NCI-H226 (cell line): ENCODE measurements around the gene TTC1.

Source experiments
- DNase-seq: peaks from one replicate; pipeline ENCODE4 v3.0.0-alpha.2; 2015

Gene TTC1

DNA sequence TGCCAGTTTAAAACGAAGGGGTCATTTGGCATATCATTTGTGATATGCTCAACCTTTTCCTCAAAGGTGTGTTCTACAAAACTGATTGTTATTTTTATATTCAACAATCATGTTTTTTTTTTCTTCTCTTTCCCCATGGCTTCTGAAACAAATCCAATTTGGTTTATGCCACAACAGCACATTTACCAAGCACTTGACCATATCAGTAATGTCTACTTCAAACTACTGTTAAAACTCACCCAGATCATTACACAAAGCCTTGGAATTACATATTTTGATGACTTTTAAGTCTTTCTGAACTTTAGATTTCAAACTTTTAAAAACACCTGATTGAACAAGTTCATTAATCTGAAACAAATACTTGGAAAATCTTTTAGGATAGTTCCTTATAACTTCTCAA lies 81.1 kb downstream of the TTC1 start:
- DNase-seq, result no peak

GRCh38 chr5:160092514-160092913 lies 83.6 kb downstream of the TTC1 start:
- no peak for DNase-seq

DNA sequence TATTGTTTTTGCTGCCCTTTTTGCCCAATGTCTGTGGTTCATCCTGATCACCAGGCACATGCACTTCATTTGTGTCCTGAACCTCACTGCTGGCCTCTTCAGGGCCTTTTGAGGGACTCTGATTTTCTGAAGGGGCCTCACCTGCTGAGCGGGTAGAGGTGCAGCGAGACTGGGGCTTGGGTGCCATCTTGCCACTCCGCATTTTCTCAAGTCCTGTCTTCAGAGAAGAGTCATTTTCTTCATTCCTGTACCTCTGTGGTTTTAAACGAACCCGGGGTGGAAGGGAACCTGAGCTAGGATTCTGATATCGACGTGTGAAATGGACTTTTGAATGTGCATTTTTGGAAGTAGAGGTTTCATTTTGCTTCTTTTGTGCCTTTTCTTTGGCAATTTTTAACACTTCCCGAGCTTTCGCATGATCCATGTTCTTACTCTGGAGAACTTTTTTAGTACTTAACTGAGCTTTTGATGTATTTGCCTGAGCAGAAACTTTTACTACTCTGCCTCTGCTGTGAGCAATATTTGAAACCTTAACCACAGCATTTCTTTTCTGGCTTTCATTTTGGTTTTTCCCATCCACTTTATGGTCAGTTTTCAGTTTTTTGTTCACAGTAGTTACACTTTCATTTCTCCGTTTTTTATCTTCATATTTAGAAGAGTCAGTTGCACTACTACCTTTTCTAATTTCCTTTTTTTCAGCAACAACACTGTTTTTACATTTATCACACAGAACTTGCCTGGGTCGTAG lies 84.2 kb downstream of the TTC1 start:
- DNase-seq, result no peak

DNA sequence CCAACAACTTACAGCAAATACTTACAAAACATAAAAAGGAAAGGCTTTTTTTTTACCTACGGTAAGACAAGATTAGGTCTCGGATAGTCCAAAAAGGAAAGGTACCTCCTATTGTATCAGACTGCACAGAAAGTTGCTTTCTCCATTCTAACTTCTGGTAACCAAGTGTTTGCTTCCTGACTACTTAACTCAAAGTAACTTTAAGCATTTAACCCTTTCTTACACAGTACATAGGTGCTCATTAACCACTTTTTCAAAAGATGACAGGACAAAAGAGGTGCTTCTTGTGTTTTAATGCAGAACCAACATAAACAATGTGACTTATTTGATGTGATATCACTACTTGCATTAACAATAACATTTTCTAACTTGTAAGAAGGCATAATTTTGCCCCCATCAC lies 87.2 kb downstream of the TTC1 start:
- DNase-seq, result no peak

- DNase-seq, result no peak
These were observed 89.1 kb downstream of the TTC1 start for GRCh38 chr5:160097991-160098390.

GRCh38 chr5:160105686-160106360 lies 96.9 kb downstream of the TTC1 start:
- no peak for DNase-seq

GRCh38 chr5:160108124-160108523 lies 99.2 kb downstream of the TTC1 start:
- DNase-seq, result no peak
